Activated CD4-positive, CD25-positive, alpha-beta regulatory T cell (primary cell): ENCODE data around the gene COG7.
A peak's percentile ranks its signal among the peaks of the same experiment; 100 is the strongest.
"Not testable (repeated sequence)": the region's sequence is repeated elsewhere in the genome, so short reads cannot be mapped to it uniquely, and the experiment has no call there.

Source experiments
- DNase-seq, 4 experiments: peaks; one replicate each; lab custom pipeline; 2025; lab: John Stamatoyannopoulos, UW

COG7 gene

DNA sequence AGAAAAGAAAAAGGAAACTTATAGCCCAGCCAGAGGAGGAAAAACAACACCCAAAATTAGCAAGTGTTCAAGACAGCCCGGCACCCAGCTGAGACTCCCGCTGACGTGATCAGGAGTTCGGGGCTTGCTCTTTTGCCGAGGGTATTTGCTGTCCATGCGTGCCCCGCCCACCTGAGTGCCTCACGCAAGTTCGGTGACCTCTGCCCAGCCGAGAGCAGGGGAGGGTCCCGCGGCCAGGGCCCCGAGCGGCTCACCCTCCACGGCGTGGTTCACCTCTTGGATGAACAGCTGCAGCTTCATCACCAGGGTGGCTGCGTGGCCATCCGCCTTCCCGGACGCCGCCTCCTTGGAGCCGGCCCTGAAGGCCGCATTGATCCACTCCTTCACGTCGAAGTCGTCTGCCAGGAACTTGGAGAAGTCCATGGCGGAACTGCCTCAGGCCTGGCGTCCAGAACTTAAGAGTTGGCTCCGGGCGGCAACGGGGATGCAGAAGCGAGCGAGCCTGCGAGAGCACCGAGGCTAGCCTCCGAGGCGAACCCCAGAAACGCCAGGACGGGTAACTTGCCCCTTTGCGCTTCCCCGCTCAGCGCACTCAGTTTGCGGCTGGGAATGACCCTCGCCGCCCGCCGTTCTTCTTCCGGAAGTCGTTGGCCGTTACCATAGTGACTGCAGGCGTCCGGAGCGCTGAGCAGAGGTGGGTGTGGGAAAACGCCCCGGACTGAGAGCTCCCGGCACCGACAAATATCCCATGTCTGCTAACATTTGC is at the start of gene COG7:
Gene COG7 (minus strand): TSS at position 618 of the 766 bp plus-strand sequence. CDS start 195 bp downstream, at position 423.
- DNase-seq: peak; percentile 69 to 80 (median 72)

DNA sequence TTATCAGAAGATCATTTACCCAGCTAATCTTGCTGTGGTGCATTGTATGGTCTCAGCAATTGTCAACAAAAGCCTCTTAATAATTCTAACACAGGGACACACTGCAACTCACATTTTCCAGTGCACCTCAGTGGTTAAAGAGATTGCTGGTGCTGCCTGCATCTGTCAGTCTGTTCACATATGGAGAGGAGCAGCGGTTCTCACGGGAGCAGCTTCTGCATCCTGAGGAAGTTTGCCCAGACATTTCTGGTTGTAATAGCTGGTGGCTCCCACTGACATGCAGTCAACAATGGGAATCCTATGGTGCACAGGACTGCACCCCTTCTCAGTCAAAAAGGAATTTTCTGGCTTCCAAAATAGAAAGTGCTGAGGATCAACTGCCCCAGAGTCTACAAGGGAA is 49.5 kb upstream of the COG7 start:
- DNase-seq: no peak

DNA sequence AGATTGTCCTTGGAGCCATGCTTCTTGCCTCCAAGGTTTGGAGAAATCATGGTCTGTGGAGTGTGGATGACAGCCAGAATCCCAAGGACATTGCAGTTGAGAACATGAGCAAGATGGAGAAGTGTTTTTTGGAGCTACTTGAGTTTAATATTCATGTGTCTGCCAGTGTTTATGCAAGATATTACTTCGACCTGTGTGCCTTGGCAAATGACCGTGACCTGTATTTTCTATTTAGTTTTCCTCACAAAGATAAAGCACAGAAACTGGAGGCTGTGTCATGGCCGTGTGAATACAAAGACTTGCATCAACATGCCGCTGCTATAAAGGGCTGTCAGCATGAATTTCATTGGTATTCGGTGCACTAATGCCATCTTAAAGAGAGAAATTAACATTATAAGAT is 48.3 kb upstream of the COG7 start:
- DNase-seq: no peak

DNA sequence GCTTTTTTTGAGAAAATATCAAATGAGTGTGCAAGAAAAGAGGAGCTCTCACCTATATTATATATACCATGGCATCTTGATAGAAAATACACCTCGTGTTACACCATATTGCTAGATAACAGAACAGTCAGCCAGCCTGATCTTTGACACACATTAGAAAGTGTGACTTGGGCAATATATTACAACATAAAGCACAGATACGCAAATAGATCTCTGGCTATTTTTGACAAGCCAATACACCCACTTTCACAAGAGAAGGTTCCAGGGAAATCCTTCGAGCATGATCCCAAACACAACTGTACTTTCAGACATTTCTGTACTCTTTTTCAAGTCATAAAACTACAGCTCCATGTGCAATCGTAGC is 47.9 kb upstream of the COG7 start:
- no peak for DNase-seq

DNA sequence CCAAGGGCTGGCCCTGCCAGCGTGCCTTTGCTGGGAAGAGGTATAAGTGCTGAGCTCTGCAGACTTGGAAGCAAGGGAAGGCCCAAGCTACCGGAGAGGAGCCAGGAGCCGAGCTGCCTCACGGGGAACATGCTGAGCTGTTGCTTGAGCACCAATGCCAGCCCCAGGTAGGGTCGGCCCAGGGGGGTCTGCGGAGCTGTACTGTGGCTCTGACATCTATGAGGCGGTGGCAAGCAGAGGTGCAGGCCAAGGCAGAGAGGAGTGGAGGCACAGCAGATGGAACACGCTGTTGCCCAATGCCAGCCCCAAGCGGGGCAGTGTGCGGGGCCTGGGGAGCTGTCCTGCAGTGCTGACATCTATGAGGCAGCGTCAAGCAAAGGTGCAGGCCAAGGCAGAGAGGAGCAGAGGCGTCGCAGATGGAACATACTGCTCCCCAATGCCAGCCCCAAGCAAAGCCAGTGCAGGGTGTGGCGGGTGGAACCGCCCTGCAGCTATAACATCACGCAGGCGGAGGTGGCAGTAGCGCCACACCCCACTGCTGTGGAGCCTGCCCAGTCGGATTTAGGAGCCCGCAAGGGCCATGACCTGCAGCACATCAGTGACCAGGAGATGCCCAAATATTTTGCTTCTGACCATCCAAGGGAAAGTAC is 47.3 kb upstream of the COG7 start:
- DNase-seq: no peak

DNA sequence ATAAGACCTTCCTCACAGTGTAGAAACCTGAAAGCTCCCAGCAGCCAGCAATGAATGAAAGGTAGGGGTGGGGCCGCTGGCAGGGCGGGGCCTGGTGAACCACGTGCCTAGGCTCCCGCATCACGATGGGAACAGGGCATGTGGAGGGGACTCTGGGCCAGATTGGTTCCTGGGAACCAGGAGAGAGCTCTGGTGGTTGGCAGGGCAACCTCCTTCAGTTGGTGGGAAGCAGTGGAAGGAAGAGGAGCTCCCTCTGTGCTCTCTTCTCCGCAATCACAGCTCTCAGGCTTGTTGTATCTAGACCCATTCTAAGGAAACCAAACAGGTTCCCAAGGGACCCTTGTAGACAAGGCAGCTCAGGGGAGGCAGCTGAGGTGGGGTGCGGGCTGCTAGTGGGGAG is 46.8 kb upstream of the COG7 start:
- no peak for DNase-seq

DNA sequence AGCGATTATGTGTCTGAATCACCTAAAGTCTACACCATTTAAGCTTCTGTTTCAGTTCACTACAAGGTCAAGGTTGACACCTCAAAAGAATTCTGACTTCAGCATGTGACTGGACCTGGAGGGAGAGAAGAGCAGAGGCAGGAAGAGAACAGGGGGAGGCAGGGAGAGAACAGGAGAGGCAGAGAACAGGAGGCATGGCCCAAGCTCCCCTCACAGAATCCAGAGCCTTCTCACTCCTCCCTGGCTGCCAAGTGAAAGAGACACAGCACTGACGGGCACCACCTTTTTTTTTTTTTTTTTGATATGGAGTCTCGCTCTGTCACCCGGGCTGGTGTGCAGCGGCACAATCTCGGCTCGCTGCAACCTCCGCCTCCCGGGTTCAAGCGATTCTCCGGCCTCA is 45.9 kb upstream of the COG7 start:
- DNase-seq: no peak

DNA sequence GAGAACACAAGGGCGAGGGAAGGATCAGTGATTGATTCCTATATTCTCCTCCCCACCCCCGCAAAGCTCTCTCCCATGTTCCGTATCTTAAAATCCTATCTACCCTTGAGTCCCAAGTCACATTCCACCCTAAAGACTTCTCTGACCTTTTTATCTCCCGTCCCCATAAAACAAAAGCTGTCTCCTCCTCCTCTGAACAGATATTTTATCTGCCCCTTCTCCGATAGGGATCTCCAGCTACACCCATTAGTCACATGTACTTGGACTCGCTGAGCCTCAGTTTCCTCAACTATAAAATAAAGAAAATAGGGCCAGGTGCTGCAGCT is 44.5 kb upstream of the COG7 start:
- no peak for DNase-seq

DNA sequence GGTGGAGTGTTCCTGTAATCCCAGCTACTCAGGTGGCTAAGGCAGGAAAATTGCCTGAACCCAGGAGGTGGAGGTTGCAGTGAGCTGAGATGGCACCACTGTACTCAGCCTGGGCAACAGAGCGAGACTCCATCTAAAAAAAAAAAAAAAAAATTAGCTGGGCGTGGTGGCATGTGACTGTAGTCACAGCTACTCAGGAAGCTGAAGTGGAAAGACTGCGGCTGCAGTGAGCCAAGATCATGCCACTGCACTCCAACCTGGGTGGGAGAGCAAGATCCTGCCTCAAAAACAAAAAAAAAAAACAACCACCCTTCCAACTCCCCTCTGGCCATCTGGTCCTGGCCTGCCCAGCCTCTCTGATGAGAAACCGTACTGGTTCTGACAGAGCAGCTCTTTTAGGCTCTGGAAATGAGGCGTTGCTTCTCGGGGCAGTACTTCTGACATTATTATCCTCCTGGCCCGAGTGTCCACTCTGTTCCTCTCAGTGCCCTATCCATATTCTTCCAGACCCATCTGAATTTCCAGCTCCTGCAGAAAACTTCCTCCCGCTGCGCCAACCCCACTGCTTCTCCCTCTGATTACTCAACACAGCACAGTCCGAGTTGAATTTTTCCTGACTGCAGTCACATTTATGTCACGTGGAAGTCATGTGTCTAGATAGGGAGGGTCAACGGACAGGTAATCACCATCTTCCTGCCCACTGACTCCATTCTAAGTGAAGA is 44.0 kb upstream of the COG7 start:
- no peak for DNase-seq

DNA sequence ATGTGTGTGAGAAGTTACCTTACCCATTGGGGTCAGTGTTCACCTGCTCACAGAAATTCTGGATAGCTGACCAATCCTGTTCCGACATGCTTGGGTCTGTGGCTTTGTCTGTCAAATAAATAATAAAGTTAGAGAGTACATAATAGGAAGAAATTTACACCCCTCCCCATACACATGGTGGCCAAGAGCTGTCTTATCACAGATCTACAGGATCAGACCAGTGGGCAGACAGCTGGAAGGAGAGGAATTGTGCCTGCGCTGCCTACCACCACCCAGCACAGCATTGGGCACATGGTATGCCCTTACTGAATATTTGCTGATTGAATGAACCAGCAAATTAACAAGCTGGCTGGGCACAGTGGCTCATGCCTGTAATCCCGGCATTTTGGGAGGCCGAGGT is 42.7 kb upstream of the COG7 start:
- DNase-seq: no peak

DNA sequence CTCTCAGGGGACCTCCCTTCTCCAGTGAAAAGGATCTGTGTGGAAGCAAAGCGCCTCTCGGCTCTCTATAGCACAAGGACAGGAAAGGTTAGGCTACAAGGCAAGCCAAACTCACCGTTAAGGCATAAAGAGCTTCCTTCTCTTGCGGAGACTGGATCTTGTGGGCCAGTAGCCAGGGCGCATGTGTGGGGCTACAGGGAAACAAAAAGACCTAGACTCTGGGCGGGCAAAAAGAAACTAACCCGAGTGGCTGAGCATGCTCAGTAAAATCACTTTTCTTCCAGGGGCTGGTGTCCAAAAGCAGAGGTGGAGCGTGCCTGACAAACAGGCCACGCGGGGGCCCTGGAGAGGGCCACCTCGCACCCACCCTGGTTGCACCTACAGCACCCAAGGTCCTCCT is 41.2 kb upstream of the COG7 start:
- DNase-seq: no peak

DNA sequence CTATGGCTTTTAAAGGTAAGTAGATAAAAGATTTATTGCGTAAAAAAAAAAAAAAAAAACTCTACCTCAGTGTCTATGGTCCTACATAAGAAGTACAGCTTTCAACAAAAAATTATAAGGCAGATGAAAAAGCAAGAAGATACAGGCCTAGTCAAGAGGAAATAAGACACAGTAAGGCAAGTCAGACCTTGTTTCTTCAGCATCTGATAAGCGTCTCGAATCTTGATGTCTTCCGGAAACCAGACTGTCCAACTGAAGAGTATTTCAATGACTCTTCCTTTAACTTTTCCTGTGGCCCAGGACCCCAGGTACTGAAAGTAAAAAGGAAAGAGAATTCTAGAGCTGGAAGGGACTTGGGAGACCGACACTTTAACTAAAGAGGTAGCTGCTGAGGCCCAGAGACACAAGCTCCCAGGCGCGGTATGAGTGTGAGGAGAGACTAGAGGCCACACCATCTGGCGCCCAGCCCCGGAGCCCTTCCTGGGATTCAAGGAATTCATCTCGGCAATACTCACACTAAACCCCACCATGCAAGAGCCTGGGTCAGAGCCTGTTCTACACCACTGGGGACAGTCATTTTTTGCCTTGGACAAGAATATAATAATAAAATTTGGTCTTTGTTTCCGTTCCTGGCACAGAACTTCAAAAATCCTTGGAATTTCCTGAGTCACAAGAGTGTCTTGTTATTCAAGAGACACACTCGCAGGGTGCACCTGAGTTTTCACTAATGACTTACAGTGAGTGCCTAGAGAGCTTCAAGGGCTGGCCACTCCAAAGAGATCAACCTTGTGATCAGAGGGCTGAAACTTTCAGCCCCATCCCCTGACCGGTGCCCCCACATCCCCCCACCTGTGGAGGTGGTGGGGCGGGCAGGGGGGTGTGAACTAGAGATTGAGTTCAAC is 38.8 kb upstream of the COG7 start:
- DNase-seq: no peak

DNA sequence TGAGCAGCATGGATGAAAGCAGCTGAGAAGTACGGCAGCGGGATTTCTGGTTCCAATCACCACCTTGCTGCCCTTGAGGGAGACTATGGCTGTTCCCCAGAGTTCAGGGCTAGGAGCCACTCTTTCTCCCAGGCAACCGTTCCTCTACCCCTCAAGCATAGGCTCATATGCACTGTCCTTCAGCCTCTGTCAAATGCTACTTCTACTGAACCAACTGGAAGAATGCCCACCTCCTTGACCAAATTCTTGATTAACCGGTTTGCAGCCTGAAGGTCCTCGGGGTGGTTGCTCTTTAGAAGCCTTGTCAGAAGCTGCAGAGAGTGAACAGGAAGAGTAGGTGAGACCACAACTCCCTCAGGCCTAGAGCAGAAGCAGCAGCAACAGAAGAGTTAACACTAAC is 33.5 kb upstream of the COG7 start:
- DNase-seq: no peak

DNA sequence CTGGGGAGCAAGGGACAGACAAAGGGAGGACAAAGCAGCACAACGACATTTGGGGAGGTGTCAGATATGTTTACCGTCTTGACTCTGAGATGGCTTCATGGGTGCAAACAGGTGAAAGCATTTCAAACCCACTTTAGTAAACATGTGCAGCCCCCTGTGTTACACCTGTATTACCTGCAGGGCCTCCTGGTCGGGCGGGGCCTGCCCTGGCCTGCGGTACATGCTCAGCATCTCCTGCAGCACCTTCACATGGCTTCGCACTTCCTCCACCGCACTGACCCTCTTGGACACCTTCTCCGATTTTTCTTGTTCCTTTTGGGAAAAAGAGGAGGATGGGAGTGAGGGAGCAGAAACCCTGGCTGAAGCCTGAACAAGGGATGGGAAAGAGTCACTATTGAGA is 32.9 kb upstream of the COG7 start:
- DNase-seq: no peak

DNA sequence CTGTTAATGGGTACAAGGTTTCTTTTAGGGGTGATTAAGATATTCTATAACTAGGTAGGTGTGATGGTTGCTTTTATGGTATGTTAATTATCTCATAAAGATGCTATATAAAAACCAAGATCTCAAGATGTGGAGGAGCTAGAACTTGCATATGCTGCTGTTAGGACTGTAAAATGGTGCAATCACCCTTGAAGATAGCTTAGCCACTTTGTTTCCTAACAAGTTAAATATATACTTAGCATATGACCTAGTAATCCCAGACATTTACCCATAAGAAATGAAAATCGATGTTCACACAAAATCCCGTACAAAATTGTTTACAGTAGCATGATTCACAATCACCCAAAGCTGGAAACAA is 32.2 kb upstream of the COG7 start:
- no peak for DNase-seq

DNA sequence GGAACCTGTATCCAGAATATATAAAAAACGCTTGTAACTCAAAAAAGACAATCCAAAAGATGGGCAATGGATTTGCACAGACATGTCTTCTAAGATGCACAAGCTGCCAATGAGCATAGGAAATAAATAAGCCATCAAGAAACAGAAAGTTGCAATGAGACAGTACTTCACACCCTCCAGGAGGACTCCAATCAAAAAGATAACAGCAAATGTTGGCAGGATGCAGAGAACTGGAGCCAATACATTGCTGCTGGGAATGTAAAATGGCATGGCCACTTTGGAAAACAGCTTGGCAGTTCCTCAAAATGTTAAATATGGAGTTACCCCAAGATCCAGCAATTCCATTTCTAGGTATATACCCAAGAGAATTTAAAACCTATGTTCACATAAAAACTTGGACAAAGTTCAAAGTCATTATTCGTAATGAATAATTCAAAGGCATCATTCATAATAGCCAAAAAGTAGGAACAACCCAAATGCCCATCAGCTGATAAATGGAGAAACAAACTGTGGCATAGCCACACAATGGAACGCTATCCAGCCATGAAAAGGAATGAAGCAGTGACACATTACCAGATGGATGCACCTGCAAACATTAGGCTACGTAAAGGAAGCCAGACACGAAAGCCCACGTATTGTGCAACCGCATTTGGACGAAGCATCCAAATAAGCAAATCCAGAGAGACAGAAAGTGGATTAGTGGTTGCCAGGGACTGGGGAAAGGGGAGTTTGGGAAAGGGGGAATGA is 31.7 kb upstream of the COG7 start:
- DNase-seq: no peak

DNA sequence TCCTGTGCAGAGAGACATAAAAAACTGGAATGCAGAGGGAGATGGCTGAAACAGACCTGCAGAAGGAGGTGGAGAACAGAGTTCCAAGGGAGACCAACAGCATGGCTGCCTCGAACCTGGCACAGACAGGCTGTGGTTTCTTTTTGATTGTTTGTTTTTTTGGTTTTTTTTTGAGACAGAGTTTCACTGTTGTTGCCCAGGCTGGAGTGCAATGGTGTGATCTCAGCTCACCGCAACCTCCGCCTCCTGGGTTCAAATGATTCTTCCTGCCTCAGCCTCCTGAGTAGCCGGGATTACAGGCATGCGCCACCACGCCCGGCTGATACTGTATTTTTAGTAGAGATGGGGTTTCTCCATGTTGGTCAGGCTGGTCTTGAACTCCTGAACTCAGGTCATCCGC is 30.5 kb upstream of the COG7 start:
- not testable (repeated sequence) for DNase-seq

DNA sequence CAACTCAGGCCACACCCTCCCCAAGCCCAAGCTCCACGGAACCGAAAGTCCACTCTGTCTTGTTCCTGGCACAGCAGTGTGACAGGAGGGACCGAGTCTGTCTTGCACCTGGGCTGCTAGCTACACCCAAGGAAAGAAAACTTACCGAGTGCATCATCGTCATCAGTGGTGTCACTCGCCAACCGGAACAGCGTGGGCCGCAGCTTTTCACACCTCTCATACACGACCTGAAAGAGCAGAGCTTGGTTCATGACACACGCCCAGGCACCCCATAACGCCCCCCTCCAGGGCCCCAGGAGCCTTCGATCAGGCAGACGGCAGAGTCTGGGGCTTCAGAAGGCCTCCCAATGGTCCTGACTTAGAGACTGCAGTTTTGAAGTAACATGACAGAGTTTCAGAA is 29.8 kb upstream of the COG7 start:
- DNase-seq: no peak

DNA sequence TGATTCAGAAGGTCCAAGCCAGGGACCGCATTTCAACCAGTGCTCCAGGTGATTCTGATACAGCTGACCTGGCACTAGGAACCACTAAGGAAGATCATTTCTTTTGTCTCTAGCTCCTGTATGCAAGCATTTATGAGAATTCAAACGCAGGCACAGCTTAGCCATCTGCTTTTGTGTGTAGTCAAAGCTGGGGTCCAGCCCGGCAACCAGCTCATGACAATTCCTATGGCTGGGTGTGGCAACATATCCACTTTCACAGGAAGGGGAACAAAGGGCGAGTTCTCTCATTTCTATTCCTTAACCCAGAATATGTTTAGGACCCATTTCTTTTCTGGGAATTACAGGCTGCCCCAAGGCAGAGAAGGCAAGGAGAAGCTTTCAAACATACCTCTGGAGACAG is 27.3 kb upstream of the COG7 start:
- DNase-seq: no peak

DNA sequence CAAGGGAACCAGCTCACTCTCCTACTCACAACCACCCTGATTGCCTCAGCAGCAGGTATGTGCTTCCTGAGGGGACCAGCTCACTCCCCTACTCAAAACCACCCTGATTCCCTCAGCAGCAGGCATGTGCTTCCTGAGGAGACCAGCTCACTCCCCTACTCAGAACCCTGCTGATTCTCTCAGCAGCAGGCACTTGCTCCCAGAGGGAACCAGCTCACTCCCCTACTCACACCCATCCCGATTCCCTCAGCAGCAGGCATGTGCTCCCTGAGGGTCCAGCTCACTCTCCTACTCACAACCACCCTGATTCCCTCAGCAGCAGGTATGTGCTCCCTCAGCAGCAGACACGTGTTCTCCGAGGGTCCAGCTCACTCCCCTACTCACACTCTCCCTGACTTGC is 26.1 kb upstream of the COG7 start:
- DNase-seq: no peak

DNA sequence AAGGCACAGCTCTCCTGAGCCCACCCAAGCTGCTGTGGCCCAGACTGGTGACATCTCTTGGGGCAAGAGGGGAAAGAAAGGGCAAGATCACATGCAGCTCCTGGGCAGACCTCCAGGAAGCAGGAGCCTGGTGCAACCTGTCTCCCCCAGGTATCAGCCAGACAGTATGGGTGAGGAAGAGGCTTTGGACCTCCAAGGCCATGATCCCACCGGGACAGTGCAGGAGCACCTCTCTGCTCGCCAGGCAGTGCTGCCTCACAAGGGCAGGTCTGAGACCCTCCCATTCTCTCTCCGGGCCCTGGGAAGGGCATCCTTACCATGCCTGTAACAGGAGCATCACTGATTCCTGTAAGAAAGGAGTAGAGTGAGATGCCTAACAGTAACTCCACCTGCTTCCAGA is 25.6 kb upstream of the COG7 start:
- no peak for DNase-seq

DNA sequence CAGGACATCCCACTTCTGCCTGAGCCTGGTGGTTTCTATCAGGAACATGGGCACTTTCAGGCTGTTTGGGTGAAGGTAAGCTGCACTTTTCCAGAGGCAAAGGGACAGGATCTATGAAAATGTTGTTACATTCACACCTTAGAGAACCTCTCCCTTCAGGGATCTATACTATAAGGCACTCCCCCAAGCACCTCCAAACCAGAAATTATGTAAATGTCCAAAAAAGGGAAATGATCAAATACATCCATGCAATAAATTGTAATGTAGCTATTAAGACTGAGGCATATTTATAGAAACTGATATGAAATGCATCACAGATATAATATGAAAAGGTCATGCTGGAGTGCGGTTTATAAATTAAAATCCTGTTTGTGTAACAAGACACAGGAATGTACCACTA is 23.3 kb upstream of the COG7 start:
- no peak for DNase-seq
